Esophagus squamous epithelium (tissue), 5 donors: Measurements from ENCODE around the gene ST8SIA1. TPM values are rescaled to one million over a fixed set of nuclear protein-coding genes. Genes with fewer than 3 reads are reported as not detected.

ENCODE experiments used
- DNase-seq: peaks from one replicate; lab custom pipeline; 2025; lab: John Stamatoyannopoulos, UW
- H3K27ac ChIP-seq, 4 donors: fragments of 200-600 bp; sonication (generic); one replicate each; pipeline ENCODE4 v1.5.1; 2016 to 2019; ENCODE audit warnings: mild to moderate bottlenecking in 1 of 4
- H3K27me3 ChIP-seq, 4 donors: fragments of 200-600 bp; sonication (generic); 1 replicate in 3 of 4; 2 replicates in 1 of 4; pipeline versions ENCODE4 v1.5.1 to v1.6.0; 2017 to 2021; ENCODE audit warnings: antibody characterized with exemption in 1 of 4
- H3K36me3 ChIP-seq, 3 donors: fragments of 200-600 bp; sonication (generic); one replicate each; pipeline ENCODE4 v1.5.1; 2016 to 2019
- H3K4me1 ChIP-seq, 3 donors: fragments of 200-600 bp; sonication (generic); one replicate each; pipeline ENCODE4 v1.5.1; 2017 to 2019
- H3K4me3 ChIP-seq, 4 donors: fragments of 200-600 bp; sonication (generic); 1 replicate in 3 of 4; 2 replicates in 1 of 4; pipeline ENCODE4 v1.5.1; 2016 to 2019; ENCODE audit warnings: mild to moderate bottlenecking in 2 of 4, moderate library complexity in 1 of 4
- H3K9me3 ChIP-seq, 3 donors: fragments of 200-600 bp; sonication (generic); one replicate each; pipeline ENCODE4 v1.5.1; 2016 to 2019
- POLR2A ChIP-seq, 4 donors: fragments of 450-650 bp; IDR thresholded peaks; one replicate each; pipeline ENCODE4 v1.6.1; 2017; ENCODE audit warnings: antibody characterized with exemption in 4 of 4, mild to moderate bottlenecking in 4 of 4, moderate library complexity in 3 of 4
- WGBS, 2 donors: methylation state at CpG; one replicate each; pipeline ENCODE4 v1.1.5; 2018; 5-methylcytosine and 5-hydroxymethylcytosine counted together
- intact Hi-C: fragments of 100-400 bp; cut with DNase I; formaldehyde crosslinking; loops from one replicate; pipeline ENCODE4 v1.15.0; 2022
- total RNA-seq, 4 donors: library from RNA; depleted of rRNA; stranded (reverse); fragments of >200 nt; gene quantifications; one replicate each; pipeline ENCODE4 v1.1.0, GENCODE V29; 2016
- TF ChIP-seq, protein P1 (sequence below), 6 experiments: fragments of 450-650 bp in 4 of 6; fragments of 200-600 bp in 2 of 6; sonication (generic) in 2 of 6; IDR thresholded peaks; one replicate each; pipeline ENCODE4 v1.5.1; 2016 to 2019; ENCODE audit warnings: antibody characterized with exemption in 6 of 6, mild to moderate bottlenecking in 4 of 6, moderate library complexity in 4 of 6
- donor health status: DM: yes; HTN: yes; CAD: no.

ST8SIA1 gene
- total RNA-seq, 4 donors from 2014 or later: 0.38 to 5.3 (median 1.0) TPM

GRCh38 chr12:22310709-22311108, 23.8 kb downstream of the ST8SIA1 start:
- intact Hi-C loops: no loop called here
- H3K4me1 ChIP-seq: peaks cover 0 to 18% (median 0%) of the 10 kb centered on the region in 3 donors
- no peak for TF ChIP-seq POLR2A (IDR thresholded peaks at IDR 0.05)
- TF ChIP-seq, protein P1, sequence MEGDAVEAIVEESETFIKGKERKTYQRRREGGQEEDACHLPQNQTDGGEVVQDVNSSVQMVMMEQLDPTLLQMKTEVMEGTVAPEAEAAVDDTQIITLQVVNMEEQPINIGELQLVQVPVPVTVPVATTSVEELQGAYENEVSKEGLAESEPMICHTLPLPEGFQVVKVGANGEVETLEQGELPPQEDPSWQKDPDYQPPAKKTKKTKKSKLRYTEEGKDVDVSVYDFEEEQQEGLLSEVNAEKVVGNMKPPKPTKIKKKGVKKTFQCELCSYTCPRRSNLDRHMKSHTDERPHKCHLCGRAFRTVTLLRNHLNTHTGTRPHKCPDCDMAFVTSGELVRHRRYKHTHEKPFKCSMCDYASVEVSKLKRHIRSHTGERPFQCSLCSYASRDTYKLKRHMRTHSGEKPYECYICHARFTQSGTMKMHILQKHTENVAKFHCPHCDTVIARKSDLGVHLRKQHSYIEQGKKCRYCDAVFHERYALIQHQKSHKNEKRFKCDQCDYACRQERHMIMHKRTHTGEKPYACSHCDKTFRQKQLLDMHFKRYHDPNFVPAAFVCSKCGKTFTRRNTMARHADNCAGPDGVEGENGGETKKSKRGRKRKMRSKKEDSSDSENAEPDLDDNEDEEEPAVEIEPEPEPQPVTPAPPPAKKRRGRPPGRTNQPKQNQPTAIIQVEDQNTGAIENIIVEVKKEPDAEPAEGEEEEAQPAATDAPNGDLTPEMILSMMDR (IDR thresholded peaks at IDR 0.05): no peak
- 90 to 91% methylated on average over 2 of the region's 2 CpGs for WGBS, 2 donors
- H3K9me3 ChIP-seq: no peaks in the 10 kb centered on the region
- H3K36me3 ChIP-seq: no peaks in the 10 kb centered on the region
- H3K27ac ChIP-seq: no peak overlapping the region
- H3K4me3 ChIP-seq: no peak overlapping the region
- no peak for DNase-seq
- H3K27me3 ChIP-seq: no peaks in the 10 kb centered on the region

DNA sequence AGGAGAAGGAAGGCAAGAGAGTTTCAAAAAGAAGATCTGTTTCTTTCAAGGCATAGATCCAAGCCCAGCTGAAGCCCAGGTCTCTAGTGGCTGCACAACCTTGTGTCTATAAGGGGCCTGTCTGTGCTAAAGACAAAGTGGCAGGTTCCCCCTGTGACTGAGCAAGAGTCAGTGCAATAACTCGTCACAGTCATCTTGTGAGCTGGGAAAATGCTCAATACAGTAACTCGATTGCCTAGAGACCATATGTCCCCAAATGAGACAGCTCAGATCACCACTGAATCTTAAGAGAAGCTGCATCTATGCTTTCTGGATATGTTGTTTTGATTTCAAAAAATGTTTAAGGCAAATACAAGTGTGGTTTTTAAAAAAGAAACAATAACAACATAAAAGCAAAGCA, 24.2 kb downstream of the ST8SIA1 start:
- Histone ChIP-seq H3K4me1 (peaks cover 0 to 18% (median 0%) of the 10 kb centered on the region in 3 donors), H3K27ac (no peak overlapping the region), H3K9me3 (no peaks in the 10 kb centered on the region), H3K4me3 (no peak overlapping the region), H3K27me3 (no peaks in the 10 kb centered on the region), H3K36me3 (no peaks in the 10 kb centered on the region)
- no peak for DNase-seq
- TF ChIP-seq, protein P1 (IDR thresholded peaks at IDR 0.05): no peak
- intact Hi-C loops: no loop called here
- 88% methylated on average over 2 of the region's 2 CpGs for WGBS, 2 donors

- TF ChIP-seq, protein P1 (IDR thresholded peaks at IDR 0.05): no peak
- no peak for TF ChIP-seq POLR2A (IDR thresholded peaks at IDR 0.05)
- Histone ChIP-seq H3K27me3 (no peaks in the 10 kb centered on the region), H3K4me1 (peaks cover 0 to 9% (median 0%) of the 10 kb centered on the region in 3 donors), H3K4me3 (no peak overlapping the region), H3K9me3 (no peaks in the 10 kb centered on the region), H3K36me3 (no peaks in the 10 kb centered on the region), H3K27ac (no peak overlapping the region)
- 39 to 52% methylated on average over 2 of the region's 2 CpGs for WGBS, 2 donors
- DNase-seq: no peak
- intact Hi-C loops: no loop called here
Measured at GRCh38 chr12:22307811-22308210, 26.7 kb downstream of the ST8SIA1 start.

- H3K4me1 ChIP-seq: no peaks in the 10 kb centered on the region
- no peaks in the 10 kb centered on the region for H3K36me3 ChIP-seq
- no peak overlapping the region for H3K4me3 ChIP-seq
- DNase-seq: no peak
- H3K27me3 ChIP-seq: no peaks in the 10 kb centered on the region
- no peak overlapping the region for H3K27ac ChIP-seq
- H3K9me3 ChIP-seq: no peaks in the 10 kb centered on the region
- TF ChIP-seq, protein P1 (IDR thresholded peaks at IDR 0.05): no peak
- TF ChIP-seq POLR2A (IDR thresholded peaks at IDR 0.05): no peak
- intact Hi-C loops: no loop called here
Measured at GRCh38 chr12:22306311-22306710, 28.2 kb downstream of the ST8SIA1 start.

GRCh38 chr12:22304341-22304740, 30.2 kb downstream of the ST8SIA1 start:
- WGBS, 2 donors: 69 to 73% methylated on average over 1 of the region's 1 CpG
- intact Hi-C loops: no loop called here
- Histone ChIP-seq H3K9me3 (peaks cover 0 to 8% (median 0%) of the 10 kb centered on the region in 3 donors), H3K4me1 (no peaks in the 10 kb centered on the region), H3K27me3 (no peaks in the 10 kb centered on the region), H3K36me3 (no peaks in the 10 kb centered on the region), H3K4me3 (no peak overlapping the region), H3K27ac (no peak overlapping the region)
- DNase-seq: no peak
- TF ChIP-seq, protein P1 (IDR thresholded peaks at IDR 0.05): no peak
- TF ChIP-seq POLR2A (IDR thresholded peaks at IDR 0.05): no peak
